Neuron (in vitro differentiated cells): Measurements from ENCODE around the gene ZNF532.
A peak's percentile ranks its signal among the peaks of the same experiment; 100 is the strongest.

Source experiments
- H2AFZ ChIP-seq: one replicate; pipeline ENCODE4 v1.6.1; 2013; ENCODE audit warnings: low read depth, mild to moderate bottlenecking, inconsistent platforms, low read length, moderate library complexity
- H3K27me3 ChIP-seq: one replicate; pipeline ENCODE4 v1.6.1; 2013; ENCODE audit warnings: low read length; ENCODE audit not compliant: insufficient read depth
- H3K36me3 ChIP-seq: one replicate; pipeline ENCODE4 v1.6.1; 2013; ENCODE audit warnings: low read length; ENCODE audit not compliant: insufficient read depth
- H3K4me1 ChIP-seq: one replicate; pipeline ENCODE4 v1.6.1; 2013; ENCODE audit warnings: low read length; ENCODE audit not compliant: insufficient read depth
- H3K4me3 ChIP-seq: 2 replicates; pipeline ENCODE4 v1.5.1; 2013; ENCODE audit warnings: mild to moderate bottlenecking, low read length, moderate library complexity
- H3K9me3 ChIP-seq: one replicate; pipeline ENCODE4 v1.6.1; 2013; ENCODE audit warnings: low read length

Gene ZNF532

DNA sequence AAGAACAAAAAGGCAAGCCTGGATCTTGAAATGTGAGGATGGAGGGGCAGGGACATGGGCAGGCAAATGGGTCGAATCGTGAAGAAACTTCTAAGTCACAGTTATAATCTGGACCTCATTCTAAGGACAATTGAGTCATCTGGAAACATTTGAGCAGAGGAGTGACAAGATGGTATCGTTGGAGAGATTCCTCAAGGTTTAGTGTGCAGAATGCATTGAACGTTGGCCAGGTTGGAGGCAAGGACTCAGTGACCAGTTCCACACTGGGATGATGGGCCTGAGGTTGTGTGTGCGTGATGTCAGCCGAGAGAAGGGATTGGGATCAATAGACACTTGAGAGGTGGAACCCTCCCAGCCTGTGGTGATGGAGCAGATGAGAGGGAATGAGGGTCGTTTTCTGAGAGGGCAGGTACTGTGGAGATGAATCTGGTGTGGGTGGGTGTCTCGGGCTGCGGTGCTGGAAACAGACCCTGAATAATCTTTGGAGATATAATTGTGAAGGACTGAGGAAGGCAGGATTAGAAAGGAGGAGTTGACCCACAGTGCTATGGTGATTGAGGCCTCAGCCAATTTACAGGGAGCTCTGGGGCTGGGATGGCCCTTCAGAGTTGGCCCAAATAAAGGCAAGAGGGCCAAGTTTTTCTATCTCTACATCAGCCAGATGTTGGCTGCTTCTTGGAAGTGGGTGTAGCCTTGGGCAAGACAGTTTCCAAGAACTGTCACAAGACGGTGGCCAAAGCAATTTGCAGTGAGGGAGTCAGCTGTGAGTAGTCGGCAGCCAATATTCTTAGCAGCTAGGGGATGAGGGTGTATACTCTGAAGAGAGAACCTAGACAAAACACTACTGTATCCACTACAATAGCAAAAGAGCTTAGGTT, 5.8 kb upstream of the ZNF532 start:
- peaks cover 28% of the 10 kb centered on the region for H3K4me1 ChIP-seq
- no peaks in the 10 kb centered on the region for H3K9me3 ChIP-seq
- H3K4me3 ChIP-seq = no peak overlapping the region
- no peaks in the 10 kb centered on the region for H3K27me3 ChIP-seq
- no peaks in the 10 kb centered on the region for H3K36me3 ChIP-seq
- no peak overlapping the region for H2AFZ ChIP-seq

DNA sequence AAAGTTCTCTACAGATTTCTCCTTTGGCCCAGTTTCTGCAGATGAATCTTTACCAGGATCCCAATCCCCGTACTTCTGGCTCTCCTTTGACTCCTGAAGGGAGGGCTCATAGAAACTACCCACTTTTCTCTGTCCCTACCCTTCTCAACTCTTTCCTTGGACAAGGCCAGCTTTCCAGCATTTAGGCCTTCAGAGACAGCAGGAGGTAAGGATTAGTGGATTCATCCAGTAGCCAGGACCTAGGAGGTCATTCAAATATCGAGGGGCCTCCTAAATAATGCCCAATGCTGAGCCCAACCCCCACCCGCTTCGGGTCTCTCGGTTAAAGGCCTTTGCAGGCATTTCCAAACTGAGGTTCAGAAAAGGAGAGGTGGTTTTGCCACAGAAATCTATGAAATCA, 4.8 kb upstream of the ZNF532 start:
- Histone ChIP-seq H3K4me1 (peaks cover 35% of the 10 kb centered on the region), H3K36me3 (no peaks in the 10 kb centered on the region), H3K27me3 (no peaks in the 10 kb centered on the region), H3K4me3 (no peak overlapping the region), H3K9me3 (no peaks in the 10 kb centered on the region), H2AFZ (no peak overlapping the region)

DNA sequence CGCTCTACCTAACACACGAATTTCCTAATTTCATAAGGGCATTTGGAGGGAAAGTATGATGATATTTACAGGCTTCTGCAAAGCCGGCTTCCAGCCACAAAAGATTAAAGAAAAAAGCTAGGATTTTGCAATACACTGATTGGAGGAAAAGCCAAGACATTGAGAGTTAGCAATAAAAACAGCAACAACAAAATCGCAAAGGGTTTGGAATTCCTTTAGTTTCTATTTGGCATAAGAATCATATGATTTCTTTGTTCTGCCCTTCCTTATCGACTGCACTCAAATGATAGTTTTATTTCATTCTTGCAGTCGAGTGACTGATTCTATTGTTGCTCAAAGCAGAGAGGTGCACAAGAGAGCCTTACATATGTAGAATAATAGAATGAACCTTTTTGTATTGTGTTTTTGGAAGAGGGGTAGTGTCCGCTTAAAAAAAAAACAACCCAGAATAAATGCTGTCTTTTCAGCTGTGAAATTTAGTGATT, 3.9 kb upstream of the ZNF532 start:
- no peak overlapping the region for H2AFZ ChIP-seq
- H3K9me3 ChIP-seq = no peaks in the 10 kb centered on the region
- H3K4me1 ChIP-seq = peaks cover 44% of the 10 kb centered on the region
- H3K4me3 ChIP-seq = no peak overlapping the region
- H3K36me3 ChIP-seq = peaks cover 7% of the 10 kb centered on the region
- no peaks in the 10 kb centered on the region for H3K27me3 ChIP-seq

DNA sequence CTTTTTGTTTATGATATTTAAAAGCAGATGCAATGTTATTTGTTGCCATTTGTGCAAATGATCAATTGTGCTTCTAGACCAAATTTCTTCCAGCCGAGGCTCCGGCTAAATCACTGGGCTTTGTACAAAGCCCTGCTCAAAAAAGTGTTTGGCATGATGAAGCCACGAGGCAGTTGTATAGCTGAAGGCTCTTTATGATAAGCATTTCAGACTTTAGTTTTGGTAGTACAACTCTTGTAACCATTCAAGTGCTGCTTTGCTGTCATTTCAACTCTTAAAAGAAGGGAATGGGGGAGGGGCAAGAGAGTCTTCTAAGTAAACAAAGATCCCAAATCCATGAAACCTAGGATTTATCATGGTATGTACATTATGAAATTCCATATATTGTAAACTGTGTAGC, 3.3 kb upstream of the ZNF532 start:
- no peaks in the 10 kb centered on the region for H3K27me3 ChIP-seq
- H3K4me3 ChIP-seq = no peak overlapping the region
- H2AFZ ChIP-seq = no peak overlapping the region
- peaks cover under 1% of the 10 kb centered on the region for H3K9me3 ChIP-seq
- H3K36me3 ChIP-seq = peaks cover 13% of the 10 kb centered on the region
- peaks cover 50% of the 10 kb centered on the region for H3K4me1 ChIP-seq

DNA sequence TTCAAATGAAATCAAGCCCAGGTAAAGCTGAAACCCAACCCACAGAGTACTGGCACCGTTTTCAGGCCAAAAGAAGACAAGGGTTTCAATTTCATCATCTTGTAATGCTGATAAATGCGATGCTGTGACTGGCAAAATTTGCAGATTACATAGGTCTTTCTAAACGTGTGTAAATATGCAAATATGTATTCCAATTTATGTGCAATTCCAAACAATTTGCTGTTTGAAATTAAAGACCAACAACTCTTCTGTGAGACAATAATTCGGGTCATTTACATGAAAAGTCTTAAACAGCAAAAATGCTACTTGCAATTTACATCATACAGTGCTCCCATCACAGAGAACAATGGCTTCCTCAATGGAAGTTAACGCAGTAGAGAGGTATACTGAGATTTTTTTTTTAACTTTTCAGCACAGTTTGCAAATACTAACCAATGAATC, 2.8 kb upstream of the ZNF532 start:
- Histone ChIP-seq H3K9me3 (peaks cover 2% of the 10 kb centered on the region), H3K36me3 (peaks cover 18% of the 10 kb centered on the region), H3K4me1 (peaks cover 54% of the 10 kb centered on the region), H2AFZ (no peak overlapping the region), H3K27me3 (no peaks in the 10 kb centered on the region), H3K4me3 (peak overlapping the region; percentile 77)

DNA sequence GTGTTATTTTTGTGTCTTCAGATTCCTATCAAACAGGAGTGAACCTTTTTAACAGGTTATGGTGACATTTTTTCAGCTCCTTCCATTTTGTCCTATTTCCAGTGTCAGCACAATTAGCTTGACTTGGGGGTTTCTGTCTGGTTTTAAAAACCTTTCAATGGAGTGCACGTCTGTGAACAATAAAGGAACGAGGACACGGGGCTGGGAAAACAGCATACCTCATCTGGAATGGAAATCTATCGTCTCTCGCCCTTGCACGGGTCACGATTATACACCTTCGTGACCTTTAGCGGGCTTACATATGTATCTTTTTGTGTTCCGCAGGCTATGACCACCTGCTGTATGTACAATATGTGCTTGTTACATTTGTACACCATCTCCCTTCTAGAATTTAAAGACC, 2.3 kb upstream of the ZNF532 start:
- Histone ChIP-seq H3K9me3 (peaks cover 6% of the 10 kb centered on the region), H3K4me1 (peaks cover 55% of the 10 kb centered on the region), H2AFZ (peak overlapping the region; percentile 15), H3K4me3 (peak overlapping the region; percentile 77), H3K27me3 (no peaks in the 10 kb centered on the region), H3K36me3 (peaks cover 23% of the 10 kb centered on the region)

DNA sequence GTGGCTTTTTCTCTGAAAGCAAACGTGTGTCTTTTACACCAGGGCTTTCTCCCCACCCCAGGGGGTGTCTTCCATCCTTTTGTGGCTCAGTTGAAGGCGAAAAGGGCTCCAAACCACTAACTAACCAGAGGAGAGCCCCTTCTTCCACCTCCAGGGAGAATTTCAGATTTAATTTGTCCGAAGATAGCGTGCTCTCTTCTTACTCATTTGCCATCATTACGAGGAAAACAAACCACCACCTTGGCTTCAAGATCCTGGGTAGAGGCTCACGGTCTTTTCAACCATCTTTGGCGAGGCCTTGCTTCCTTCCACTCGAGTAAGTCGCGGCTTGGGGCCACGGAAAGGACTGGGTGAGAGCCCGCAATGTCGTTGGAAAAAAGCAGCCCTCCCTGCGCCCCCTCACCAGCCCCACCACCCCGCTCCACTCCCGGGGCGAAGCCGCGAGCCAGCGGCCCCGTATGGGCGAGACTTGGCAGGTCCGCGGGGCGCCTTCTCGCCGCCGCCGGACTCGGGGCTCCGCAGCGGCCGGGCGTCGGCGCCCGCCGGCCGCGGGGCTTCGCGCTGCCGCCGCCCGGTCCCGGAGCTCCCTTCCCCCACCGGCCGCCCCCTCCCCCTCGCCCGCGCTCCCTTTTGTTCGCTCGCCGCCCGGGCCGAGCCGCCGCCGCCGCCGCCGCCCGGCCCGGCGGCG, 1.7 kb upstream of the ZNF532 start:
- peaks cover 55% of the 10 kb centered on the region for H3K4me1 ChIP-seq
- peaks cover 29% of the 10 kb centered on the region for H3K36me3 ChIP-seq
- peak overlapping the region; percentile 77 for H3K4me3 ChIP-seq
- H3K27me3 ChIP-seq = no peaks in the 10 kb centered on the region
- H2AFZ ChIP-seq = peak overlapping the region; percentile 15
- peaks cover 12% of the 10 kb centered on the region for H3K9me3 ChIP-seq

DNA sequence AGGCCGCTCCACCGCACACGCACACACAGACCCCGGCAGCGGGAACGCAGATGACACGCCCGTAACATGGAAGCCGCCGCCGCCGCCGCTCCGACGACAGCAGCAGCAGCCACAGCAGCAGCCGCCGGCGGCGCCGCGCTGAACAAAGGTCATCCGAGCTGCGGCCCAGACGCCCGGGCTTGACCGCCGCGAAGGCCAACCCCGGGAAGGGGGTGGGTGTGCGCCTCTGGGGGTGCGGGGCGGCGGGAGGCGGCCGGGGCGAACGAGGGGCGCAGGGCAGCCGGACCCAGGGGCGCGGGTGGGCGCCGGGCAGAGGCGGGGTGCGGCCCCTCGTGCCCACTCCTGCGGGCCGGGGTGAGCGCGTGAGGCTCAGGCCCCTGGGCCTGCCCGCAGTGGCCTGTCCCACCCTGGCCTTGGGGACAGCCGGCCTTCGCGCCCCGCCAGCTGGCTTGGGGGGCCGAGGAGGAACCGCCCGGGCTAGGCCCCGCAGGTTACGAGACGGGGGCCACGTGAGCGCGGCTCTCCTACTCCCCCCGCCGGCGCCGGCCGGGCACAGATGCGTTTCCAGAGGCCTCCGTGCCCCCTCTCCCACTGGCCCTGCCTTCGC, 1.0 kb upstream of the ZNF532 start:
- Histone ChIP-seq H3K4me3 (peak overlapping the region; percentile 52), H3K36me3 (peaks cover 35% of the 10 kb centered on the region), H3K27me3 (no peaks in the 10 kb centered on the region), H3K9me3 (peaks cover 19% of the 10 kb centered on the region), H3K4me1 (peaks cover 55% of the 10 kb centered on the region), H2AFZ (no peak overlapping the region)

DNA sequence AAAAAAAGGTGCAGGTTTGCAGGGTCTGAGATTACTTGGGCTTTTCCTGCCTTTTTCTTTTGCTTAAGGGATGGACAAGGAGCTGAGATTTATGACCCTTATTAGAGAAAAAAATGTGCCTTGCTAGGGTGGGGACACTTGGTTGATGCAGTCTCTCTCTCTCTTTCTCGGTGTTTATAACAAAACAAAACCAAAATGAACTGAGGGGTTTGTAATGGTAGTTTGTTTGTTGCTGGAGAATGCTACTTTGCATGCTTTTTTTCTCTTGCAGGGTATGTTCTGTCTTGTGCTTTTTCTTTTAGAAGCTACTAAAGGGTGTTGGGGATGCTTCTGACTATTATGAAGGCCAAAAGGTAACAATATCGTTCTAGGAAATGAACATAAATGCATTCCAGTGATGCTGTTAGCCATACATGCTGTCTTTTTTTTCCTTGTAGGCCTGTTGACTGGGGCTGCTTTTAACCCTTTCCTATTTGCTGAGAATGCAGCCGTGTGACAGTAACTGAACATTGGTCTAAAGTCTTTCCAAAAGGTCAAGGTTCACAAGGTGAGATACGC, 435 bp downstream of the ZNF532 start:
- no peak overlapping the region for H2AFZ ChIP-seq
- peaks cover 50% of the 10 kb centered on the region for H3K4me1 ChIP-seq
- peaks cover 43% of the 10 kb centered on the region for H3K36me3 ChIP-seq
- peaks cover 21% of the 10 kb centered on the region for H3K9me3 ChIP-seq
- no peaks in the 10 kb centered on the region for H3K27me3 ChIP-seq
- H3K4me3 ChIP-seq = peak overlapping the region; percentile 52

DNA sequence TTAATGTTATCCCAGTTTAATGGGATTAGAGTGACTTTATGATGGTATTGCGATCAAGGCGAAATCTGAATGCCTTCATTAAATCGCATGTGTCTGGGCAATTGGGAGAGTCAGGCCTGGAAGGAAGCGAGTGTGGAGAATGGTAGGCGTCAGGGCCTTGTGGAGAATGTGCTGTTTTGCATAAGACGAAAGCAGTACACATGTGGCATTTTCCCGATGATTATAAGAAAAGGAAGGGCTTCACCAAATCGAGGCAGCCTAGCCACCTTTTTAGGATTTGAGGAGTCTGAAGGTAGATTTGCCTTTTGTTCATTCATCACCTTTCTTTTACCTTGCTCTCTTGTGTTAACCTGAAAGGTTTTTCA, 1.0 kb downstream of the ZNF532 start:
- H3K4me1 ChIP-seq = peaks cover 46% of the 10 kb centered on the region
- H2AFZ ChIP-seq = no peak overlapping the region
- H3K36me3 ChIP-seq = peaks cover 49% of the 10 kb centered on the region

DNA sequence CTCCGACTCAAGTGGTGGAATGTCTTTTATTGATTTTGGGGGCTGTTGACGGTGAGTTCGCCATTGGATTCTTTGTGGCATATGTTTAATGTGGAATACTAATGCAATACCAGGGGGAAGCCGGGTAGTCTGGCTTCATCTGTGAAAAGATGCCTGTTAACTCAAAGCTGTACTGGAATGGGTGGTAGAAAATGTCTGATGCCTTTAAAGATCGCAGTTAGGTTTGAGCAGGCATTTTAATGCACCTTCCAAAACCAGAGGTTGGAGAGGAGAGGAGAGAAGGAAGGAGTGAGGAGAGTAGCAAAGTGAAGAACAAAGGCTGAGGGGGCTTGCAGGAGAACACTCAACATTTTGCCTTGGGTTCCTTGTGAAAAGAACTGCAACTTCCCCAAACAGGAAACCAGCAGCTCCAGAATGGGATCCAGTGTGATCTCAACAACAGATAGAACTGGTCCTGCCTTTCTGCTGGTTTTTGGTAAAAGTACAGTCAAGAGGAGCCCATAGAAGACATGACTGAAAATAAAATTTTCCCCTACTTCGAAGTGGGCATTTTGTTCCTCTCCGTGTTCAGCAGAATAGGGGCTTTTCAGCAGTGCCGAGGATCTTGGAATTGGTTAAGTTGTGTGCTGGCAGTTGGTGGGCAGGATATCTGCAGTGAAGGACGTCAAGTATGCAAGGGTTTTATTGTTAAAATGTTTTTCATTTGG, 1.5 kb downstream of the ZNF532 start:
- Histone ChIP-seq H3K27me3 (no peaks in the 10 kb centered on the region), H3K36me3 (peaks cover 55% of the 10 kb centered on the region), H2AFZ (no peak overlapping the region), H3K4me3 (peak overlapping the region; percentile 52), H3K4me1 (peaks cover 40% of the 10 kb centered on the region), H3K9me3 (peaks cover 21% of the 10 kb centered on the region)

More for the DNA sequence above, 1.0 kb downstream of the ZNF532 start:
- H3K9me3 ChIP-seq = peaks cover 21% of the 10 kb centered on the region
- H3K27me3 ChIP-seq = no peaks in the 10 kb centered on the region
- H3K4me3 ChIP-seq = peak overlapping the region; percentile 52

DNA sequence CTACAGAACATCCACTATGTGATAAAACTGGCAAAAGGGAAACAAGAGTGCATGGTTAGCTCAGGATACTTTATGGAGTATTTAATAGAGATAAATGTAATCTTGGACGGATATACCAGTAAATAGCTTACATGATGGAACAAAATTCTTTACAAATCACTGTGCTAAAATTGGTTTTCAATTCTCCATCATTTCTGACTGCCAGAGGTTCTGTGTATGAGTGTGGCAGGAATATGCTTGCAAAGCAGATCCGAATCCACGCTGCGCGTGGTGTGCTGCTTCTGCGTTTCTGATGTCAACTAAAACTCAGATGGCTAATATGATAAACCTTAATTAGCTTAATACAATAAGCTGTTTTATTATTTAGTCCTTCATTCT, 2.1 kb downstream of the ZNF532 start:
- Histone ChIP-seq H3K27me3 (no peaks in the 10 kb centered on the region), H2AFZ (no peak overlapping the region), H3K4me1 (peaks cover 35% of the 10 kb centered on the region), H3K9me3 (peaks cover 21% of the 10 kb centered on the region), H3K36me3 (peaks cover 60% of the 10 kb centered on the region), H3K4me3 (no peak overlapping the region)
